Measurements from ENCODE around the gene INPP4B.

GRCh38 chr4:142350871-142351270, 495.2 kb downstream of the INPP4B start:
- TF ChIP-seq TAF1 (IDR thresholded peaks at IDR 0.05; ENCODE audit: low read depth, low read length) (no peak), POLR2A (IDR thresholded peaks at IDR 0.05; ENCODE audit: low read depth, low read length) (no peak)

Data from GM12891 (cell line).